ENCODE results near the gene MPND. TPM values are rescaled to one million over a fixed set of nuclear protein-coding genes. Genes with fewer than 3 reads are reported as not detected.

Gene MPND
- polyA plus RNA-seq, 1 of the 3 experiments (the other 2 are of a cell fraction): 21.3 TPM

DNA sequence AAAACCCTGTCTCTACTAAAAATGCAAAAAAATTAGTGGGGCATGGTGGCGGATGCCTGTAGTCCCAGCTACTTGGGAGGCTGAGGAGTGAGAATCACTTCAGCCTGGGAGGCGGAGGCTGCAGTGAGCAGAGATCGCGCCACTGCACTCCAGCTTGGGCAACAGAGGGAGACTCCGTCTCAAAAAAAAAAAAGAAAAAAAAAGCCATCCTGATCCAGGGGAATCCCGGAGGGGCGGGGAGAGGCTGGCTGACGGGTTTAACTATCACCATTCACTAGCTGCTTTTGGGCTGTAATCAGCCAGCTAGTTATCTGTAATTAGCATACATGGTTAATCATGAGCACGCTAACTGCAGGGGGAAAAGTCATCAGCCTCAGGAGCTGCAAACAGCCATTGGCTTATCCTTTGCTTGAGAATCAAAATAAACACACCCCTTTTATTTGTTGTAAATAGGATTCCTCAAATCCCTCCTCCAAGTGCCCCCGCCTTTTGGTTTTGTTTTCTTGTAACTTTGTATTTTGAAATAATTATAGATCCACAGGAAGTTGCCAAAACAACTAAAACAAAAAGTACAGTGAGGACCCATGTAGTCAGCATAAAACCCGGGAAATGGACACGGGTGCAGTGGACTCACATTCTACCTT is 29.4 kb upstream of the MPND start:
- Histone ChIP-seq H3K36me3 (replicated peaks in 1 of 2; ENCODE audit: control insufficient read depth in 1 of 2, insufficient read depth in 2 of 2, low read length in 1 of 2) (peaks cover 11 to 14% of the 10 kb centered on the region in 2 experiments), H3K79me2 (ENCODE audit: insufficient read depth) (no peaks in the 10 kb centered on the region), H3F3A (replicated peaks; ENCODE audit: insufficient read depth) (no peaks in the 10 kb centered on the region), H2AFZ (ENCODE audit: low read depth) (no peak overlapping the region), H3K4me3 (ENCODE audit: low read depth in 2 of 2, low read length in 1 of 2) (no peak overlapping the region), H3K9me2 (no peaks in the 10 kb centered on the region), H3K27me3 (ENCODE audit: insufficient read depth) (no peaks in the 10 kb centered on the region), H3K9ac (no peak overlapping the region), H3K9me3 (no peaks in the 10 kb centered on the region), H3K27ac (ENCODE audit: low read depth in 2 of 2, low read length in 1 of 2) (no peak overlapping the region), H3K4me1 (ENCODE audit: control insufficient read depth in 1 of 2, insufficient read depth in 2 of 2, low read depth in 1 of 2, low read length in 1 of 2) (no peaks in the 10 kb centered on the region), H3K4me2 (no peak overlapping the region), H4K20me1 (ENCODE audit: insufficient read depth) (no peaks in the 10 kb centered on the region)
- WGBS (ENCODE audit: low lambda C conversion rate): 90% methylated on average over 12 of the region's 12 CpGs
- DNase-seq: no peak
- CTCF ChIA-PET: interaction anchor here (1.0 kb wide), 1 partner anchor 46 kb away, joined by 3 read pairs; no protein-coding TSS in a partner anchor
- POLR2A ChIA-PET: interaction anchor here (0.6 to 1.4 kb wide), 3 partner anchors 9 to 17 kb away, joined by 3 to 4 read pairs (median 3); no protein-coding TSS in a partner anchor
- TF ChIP-seq, protein P1, sequence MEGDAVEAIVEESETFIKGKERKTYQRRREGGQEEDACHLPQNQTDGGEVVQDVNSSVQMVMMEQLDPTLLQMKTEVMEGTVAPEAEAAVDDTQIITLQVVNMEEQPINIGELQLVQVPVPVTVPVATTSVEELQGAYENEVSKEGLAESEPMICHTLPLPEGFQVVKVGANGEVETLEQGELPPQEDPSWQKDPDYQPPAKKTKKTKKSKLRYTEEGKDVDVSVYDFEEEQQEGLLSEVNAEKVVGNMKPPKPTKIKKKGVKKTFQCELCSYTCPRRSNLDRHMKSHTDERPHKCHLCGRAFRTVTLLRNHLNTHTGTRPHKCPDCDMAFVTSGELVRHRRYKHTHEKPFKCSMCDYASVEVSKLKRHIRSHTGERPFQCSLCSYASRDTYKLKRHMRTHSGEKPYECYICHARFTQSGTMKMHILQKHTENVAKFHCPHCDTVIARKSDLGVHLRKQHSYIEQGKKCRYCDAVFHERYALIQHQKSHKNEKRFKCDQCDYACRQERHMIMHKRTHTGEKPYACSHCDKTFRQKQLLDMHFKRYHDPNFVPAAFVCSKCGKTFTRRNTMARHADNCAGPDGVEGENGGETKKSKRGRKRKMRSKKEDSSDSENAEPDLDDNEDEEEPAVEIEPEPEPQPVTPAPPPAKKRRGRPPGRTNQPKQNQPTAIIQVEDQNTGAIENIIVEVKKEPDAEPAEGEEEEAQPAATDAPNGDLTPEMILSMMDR (IDR thresholded peaks at IDR 0.05): no peak
- TF ChIP-seq, protein P2, sequence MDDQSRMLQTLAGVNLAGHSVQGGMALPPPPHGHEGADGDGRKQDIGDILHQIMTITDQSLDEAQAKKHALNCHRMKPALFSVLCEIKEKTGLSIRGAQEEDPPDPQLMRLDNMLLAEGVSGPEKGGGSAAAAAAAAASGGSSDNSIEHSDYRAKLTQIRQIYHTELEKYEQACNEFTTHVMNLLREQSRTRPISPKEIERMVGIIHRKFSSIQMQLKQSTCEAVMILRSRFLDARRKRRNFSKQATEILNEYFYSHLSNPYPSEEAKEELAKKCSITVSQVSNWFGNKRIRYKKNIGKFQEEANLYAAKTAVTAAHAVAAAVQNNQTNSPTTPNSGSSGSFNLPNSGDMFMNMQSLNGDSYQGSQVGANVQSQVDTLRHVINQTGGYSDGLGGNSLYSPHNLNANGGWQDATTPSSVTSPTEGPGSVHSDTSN (IDR thresholded peaks at IDR 0.05): no peak
- no peak for TF ChIP-seq YY1 (IDR thresholded peaks at IDR 0.05; ENCODE audit: low read depth)
- TF ChIP-seq RCOR1 (IDR thresholded peaks at IDR 0.05; ENCODE audit: low read length): no peak
- TF ChIP-seq SIN3A (IDR thresholded peaks at IDR 0.05; ENCODE audit: borderline replicate concordance, low read depth, low read length): no peak
- no peak for TF ChIP-seq JUND (IDR thresholded peaks at IDR 0.05)
- TF ChIP-seq, protein P3, sequence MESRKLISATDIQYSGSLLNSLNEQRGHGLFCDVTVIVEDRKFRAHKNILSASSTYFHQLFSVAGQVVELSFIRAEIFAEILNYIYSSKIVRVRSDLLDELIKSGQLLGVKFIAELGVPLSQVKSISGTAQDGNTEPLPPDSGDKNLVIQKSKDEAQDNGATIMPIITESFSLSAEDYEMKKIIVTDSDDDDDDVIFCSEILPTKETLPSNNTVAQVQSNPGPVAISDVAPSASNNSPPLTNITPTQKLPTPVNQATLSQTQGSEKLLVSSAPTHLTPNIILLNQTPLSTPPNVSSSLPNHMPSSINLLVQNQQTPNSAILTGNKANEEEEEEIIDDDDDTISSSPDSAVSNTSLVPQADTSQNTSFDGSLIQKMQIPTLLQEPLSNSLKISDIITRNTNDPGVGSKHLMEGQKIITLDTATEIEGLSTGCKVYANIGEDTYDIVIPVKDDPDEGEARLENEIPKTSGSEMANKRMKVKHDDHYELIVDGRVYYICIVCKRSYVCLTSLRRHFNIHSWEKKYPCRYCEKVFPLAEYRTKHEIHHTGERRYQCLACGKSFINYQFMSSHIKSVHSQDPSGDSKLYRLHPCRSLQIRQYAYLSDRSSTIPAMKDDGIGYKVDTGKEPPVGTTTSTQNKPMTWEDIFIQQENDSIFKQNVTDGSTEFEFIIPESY (IDR thresholded peaks at IDR 0.05; ENCODE audit: borderline replicate concordance, low read depth): no peak
- no peak for TF ChIP-seq MEF2A (IDR thresholded peaks at IDR 0.05; ENCODE audit: borderline replicate concordance, low read depth)
- TF ChIP-seq, protein P4, sequence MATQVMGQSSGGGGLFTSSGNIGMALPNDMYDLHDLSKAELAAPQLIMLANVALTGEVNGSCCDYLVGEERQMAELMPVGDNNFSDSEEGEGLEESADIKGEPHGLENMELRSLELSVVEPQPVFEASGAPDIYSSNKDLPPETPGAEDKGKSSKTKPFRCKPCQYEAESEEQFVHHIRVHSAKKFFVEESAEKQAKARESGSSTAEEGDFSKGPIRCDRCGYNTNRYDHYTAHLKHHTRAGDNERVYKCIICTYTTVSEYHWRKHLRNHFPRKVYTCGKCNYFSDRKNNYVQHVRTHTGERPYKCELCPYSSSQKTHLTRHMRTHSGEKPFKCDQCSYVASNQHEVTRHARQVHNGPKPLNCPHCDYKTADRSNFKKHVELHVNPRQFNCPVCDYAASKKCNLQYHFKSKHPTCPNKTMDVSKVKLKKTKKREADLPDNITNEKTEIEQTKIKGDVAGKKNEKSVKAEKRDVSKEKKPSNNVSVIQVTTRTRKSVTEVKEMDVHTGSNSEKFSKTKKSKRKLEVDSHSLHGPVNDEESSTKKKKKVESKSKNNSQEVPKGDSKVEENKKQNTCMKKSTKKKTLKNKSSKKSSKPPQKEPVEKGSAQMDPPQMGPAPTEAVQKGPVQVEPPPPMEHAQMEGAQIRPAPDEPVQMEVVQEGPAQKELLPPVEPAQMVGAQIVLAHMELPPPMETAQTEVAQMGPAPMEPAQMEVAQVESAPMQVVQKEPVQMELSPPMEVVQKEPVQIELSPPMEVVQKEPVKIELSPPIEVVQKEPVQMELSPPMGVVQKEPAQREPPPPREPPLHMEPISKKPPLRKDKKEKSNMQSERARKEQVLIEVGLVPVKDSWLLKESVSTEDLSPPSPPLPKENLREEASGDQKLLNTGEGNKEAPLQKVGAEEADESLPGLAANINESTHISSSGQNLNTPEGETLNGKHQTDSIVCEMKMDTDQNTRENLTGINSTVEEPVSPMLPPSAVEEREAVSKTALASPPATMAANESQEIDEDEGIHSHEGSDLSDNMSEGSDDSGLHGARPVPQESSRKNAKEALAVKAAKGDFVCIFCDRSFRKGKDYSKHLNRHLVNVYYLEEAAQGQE (IDR thresholded peaks at IDR 0.05; ENCODE audit: low read depth, low read length): no peak
- TF ChIP-seq NFIC (IDR thresholded peaks at IDR 0.05; ENCODE audit: borderline replicate concordance): no peak
- no peak for TF ChIP-seq FOXM1 (IDR thresholded peaks at IDR 0.05; ENCODE audit: low read depth)
- no peak for TF ChIP-seq POLR2AphosphoS5 (IDR thresholded peaks at IDR 0.05; ENCODE audit: low read depth, low read length)
- no peak for TF ChIP-seq FOXJ3 (CRISPR knock-in tag; IDR thresholded peaks at IDR 0.05)
- no peak for TF ChIP-seq GATA2 (CRISPR knock-in tag; IDR thresholded peaks at IDR 0.05)
- TF ChIP-seq, protein P5, sequence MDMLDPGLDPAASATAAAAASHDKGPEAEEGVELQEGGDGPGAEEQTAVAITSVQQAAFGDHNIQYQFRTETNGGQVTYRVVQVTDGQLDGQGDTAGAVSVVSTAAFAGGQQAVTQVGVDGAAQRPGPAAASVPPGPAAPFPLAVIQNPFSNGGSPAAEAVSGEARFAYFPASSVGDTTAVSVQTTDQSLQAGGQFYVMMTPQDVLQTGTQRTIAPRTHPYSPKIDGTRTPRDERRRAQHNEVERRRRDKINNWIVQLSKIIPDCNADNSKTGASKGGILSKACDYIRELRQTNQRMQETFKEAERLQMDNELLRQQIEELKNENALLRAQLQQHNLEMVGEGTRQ (IDR thresholded peaks at IDR 0.05; ENCODE audit: borderline replicate concordance, low read depth, low read length): no peak
- TF ChIP-seq, protein P6, sequence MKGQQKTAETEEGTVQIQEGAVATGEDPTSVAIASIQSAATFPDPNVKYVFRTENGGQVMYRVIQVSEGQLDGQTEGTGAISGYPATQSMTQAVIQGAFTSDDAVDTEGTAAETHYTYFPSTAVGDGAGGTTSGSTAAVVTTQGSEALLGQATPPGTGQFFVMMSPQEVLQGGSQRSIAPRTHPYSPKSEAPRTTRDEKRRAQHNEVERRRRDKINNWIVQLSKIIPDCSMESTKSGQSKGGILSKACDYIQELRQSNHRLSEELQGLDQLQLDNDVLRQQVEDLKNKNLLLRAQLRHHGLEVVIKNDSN (IDR thresholded peaks at IDR 0.05; ENCODE audit: borderline replicate concordance, low read depth): no peak
- no peak for TF ChIP-seq GABPA (IDR thresholded peaks at IDR 0.05; ENCODE audit: low read depth)
- no peak for TF ChIP-seq TCF12 (IDR thresholded peaks at IDR 0.05)
- TF ChIP-seq RAD21 (IDR thresholded peaks at IDR 0.05; ENCODE audit: low read length): no peak
- no peak for TF ChIP-seq FOSL2 (IDR thresholded peaks at IDR 0.05; ENCODE audit: borderline replicate concordance, low read depth)
